Breast epithelium (tissue), 3 donors: ENCODE data around the gene NFATC4.

Source experiments
- POLR2A ChIP-seq: fragments of 450-650 bp; IDR thresholded peaks from one replicate; pipeline ENCODE4 v1.6.1; 2016; ENCODE audit warnings: antibody characterized with exemption, mild to moderate bottlenecking, moderate library complexity
- POLR2AphosphoS5 ChIP-seq, 3 donors: sonication (generic); formaldehyde crosslinking; IDR thresholded peaks; one replicate each; pipeline ENCODE4 v1.6.1; 2017; ENCODE audit warnings: antibody characterized with exemption in 3 of 3
- TF ChIP-seq, protein P1 (sequence below), 3 donors: fragments of 450-650 bp; IDR thresholded peaks; one replicate each; pipeline ENCODE4 v1.5.1; 2016 to 2017; ENCODE audit warnings: antibody characterized with exemption in 3 of 3, mild to moderate bottlenecking in 3 of 3, moderate library complexity in 3 of 3

GRCh38 chr14:24399447-24399822 is 31.5 kb downstream of the NFATC4 start:
- TF ChIP-seq, protein P1, sequence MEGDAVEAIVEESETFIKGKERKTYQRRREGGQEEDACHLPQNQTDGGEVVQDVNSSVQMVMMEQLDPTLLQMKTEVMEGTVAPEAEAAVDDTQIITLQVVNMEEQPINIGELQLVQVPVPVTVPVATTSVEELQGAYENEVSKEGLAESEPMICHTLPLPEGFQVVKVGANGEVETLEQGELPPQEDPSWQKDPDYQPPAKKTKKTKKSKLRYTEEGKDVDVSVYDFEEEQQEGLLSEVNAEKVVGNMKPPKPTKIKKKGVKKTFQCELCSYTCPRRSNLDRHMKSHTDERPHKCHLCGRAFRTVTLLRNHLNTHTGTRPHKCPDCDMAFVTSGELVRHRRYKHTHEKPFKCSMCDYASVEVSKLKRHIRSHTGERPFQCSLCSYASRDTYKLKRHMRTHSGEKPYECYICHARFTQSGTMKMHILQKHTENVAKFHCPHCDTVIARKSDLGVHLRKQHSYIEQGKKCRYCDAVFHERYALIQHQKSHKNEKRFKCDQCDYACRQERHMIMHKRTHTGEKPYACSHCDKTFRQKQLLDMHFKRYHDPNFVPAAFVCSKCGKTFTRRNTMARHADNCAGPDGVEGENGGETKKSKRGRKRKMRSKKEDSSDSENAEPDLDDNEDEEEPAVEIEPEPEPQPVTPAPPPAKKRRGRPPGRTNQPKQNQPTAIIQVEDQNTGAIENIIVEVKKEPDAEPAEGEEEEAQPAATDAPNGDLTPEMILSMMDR (IDR thresholded peaks at IDR 0.05) = no peak
- TF ChIP-seq POLR2A (no peak), POLR2AphosphoS5 (IDR thresholded peaks at IDR 0.05) (no peak)
